Skin epidermis (tissue), 12 donors: ENCODE results near the gene SEC61A2.
"Not testable (repeated sequence)": the region's sequence is repeated elsewhere in the genome, so short reads cannot be mapped to it uniquely, and the experiment has no call there.

Experiments used
- H3K27ac ChIP-seq, 21 experiments: fragments of 200-600 bp; sonication (generic) in 11 of 21; one replicate each; pipeline ENCODE4 v1.5.0; 2020; ENCODE audit warnings: mild to moderate bottlenecking in 3 of 21, inconsistent platforms in 2 of 21, moderate library complexity in 2 of 21
- H3K4me3 ChIP-seq, 7 experiments: fragments of 200-600 bp; sonication (generic) in 2 of 7; one replicate each; pipeline ENCODE4 v1.5.0; 2020; ENCODE audit warnings: inconsistent platforms in 2 of 7, mild to moderate bottlenecking in 2 of 7, moderate library complexity in 1 of 7

The SEC61A2 gene

DNA sequence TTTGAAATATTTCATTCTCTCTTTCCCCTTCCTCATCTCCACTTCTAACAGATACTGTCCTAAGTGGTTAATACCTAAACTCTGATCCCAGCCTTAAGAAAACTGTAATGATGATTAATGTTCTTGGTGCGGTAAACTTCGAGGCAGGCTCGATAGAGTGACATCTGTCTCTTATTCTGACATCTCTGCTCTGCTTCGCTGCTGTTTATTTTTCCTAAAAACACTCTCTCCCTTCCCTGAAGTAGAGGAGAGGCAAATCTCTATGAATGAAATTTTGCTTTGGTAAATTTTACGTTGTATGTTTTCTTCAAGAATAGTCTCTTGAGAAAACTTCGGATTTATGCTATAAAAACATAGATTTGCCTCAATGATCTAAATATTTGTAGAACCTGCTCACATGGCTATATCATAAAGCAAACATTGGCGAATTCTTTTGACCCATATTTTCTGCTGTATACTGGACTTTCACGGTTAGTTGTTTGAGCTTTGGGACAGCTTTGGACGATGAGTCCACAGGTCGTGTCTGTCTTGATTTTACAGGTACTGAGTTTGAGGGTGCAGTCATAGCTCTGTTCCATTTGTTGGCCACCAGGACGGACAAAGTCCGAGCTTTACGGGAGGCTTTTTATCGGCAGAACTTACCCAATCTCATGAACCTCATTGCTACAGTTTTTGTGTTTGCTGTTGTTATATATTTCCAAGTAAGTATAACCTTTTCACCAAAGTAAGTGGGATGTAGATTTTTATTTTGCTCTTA lies 27.1 kb downstream of the SEC61A2 start:
- H3K27ac ChIP-seq, result no peak overlapping the region
- no peak overlapping the region for H3K4me3 ChIP-seq

GRCh38 chr10:12158111-12158510 lies 28.6 kb downstream of the SEC61A2 start:
- H3K4me3 ChIP-seq, result no peak overlapping the region
- no peak overlapping the region for H3K27ac ChIP-seq

DNA sequence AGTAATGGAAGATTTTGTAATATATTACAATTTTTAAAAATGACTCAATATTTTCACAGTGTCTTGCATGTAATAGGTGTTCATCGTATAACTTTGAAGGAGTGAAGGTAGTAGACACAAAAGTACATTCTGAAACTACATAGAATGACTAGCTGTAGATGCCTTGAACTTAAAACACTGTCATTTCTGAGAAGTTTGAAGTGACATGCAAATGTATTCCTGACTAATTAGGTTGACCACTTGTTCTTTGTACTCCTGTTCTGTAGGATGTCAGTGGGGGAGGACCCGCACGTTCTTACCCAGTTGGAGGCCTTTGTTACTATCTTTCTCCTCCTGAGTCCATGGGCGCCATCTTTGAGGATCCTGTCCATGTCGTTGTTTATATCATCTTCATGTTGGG lies 31.2 kb downstream of the SEC61A2 start:
- H3K27ac ChIP-seq, result no peak overlapping the region
- no peak overlapping the region for H3K4me3 ChIP-seq

- H3K27ac ChIP-seq, result no peak overlapping the region
- H3K4me3 ChIP-seq, result no peak overlapping the region
Observed at GRCh38 chr10:12162927-12163326, 33.5 kb downstream of the SEC61A2 start.

DNA sequence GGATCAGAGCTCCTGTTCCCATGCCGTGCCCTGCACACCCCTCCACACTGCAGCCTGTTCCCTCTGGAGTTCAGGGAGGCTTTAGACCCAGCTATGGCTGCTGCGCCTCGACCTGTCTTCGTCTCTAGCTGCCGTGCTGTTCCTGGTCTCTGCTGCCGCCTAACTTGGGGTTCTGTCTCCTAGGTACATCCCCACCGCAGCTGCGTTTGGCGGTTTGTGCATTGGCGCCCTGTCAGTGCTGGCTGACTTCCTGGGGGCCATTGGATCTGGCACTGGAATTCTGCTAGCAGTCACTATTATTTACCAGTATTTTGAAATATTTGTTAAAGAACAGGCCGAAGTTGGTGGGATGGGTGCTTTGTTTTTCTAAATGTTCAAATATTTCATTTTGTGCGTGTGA lies 34.6 kb downstream of the SEC61A2 start:
- no peak overlapping the region for H3K27ac ChIP-seq
- H3K4me3 ChIP-seq, result no peak overlapping the region

- Histone ChIP-seq H3K27ac (no peak overlapping the region), H3K4me3 (no peak overlapping the region)
Observed at GRCh38 chr10:12165036-12165435, 35.6 kb downstream of the SEC61A2 start.

GRCh38 chr10:12165999-12166775 lies 36.7 kb downstream of the SEC61A2 start:
- H3K27ac ChIP-seq, result no peak overlapping the region

GRCh38 chr10:12171512-12171911 lies 42.0 kb downstream of the SEC61A2 start:
- not testable (repeated sequence) for H3K4me3 ChIP-seq, H3K27ac ChIP-seq

More at GRCh38 chr10:12165999-12166775, 36.7 kb downstream of the SEC61A2 start:
- H3K4me3 ChIP-seq, result no peak overlapping the region

- Histone ChIP-seq H3K4me3 (no peak overlapping the region), H3K27ac (no peak overlapping the region)
Observed at GRCh38 chr10:12177642-12178041, 48.2 kb downstream of the SEC61A2 start.

DNA sequence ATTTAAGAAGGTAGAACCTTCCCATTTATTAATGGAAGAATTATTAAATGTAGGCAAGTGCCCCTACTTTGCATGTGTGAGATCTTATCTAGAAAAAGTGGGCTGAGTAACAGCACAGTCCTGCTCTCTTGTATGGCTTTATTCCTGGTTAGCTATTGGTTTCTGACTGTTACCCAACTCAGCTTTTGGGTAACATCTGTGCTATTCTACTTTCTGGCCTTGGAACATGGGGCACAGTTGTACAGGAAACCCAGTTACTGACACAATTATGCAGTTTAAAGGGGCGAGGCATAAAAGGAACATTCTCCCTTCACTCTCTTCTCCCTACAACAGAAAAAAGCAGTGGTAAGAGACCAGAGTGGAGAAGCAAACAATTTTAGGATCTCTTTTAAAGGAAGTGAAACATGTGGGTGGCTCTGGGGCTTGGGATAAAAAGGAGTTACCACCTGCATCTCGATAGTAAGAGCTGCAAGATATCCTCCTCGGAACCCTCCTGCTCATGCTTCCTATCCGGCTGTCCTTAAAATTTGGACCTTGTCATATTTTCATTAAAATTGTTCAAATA lies 50.2 kb downstream of the SEC61A2 start:
- Histone ChIP-seq H3K27ac (peak overlapping the region in 5 of 21 experiments; percentile 2 to 77 (median 47)), H3K4me3 (no peak overlapping the region)

GRCh38 chr10:12180221-12180974 lies 50.9 kb downstream of the SEC61A2 start:
- peak overlapping the region in 11 of 21 experiments; percentile 2 to 81 (median 45) for H3K27ac ChIP-seq

GRCh38 chr10:12181065-12181775 lies 51.7 kb downstream of the SEC61A2 start:
- peak overlapping the region in 8 of 21 experiments; percentile 17 to 81 (median 50) for H3K27ac ChIP-seq
- no peak overlapping the region for H3K4me3 ChIP-seq

More at GRCh38 chr10:12180221-12180974, 50.9 kb downstream of the SEC61A2 start:
- H3K4me3 ChIP-seq, result no peak overlapping the region

GRCh38 chr10:12184165-12184564 lies 54.7 kb downstream of the SEC61A2 start:
- Histone ChIP-seq H3K27ac (no peak overlapping the region), H3K4me3 (no peak overlapping the region)

GRCh38 chr10:12186323-12186722 lies 56.8 kb downstream of the SEC61A2 start:
- Histone ChIP-seq H3K4me3 (no peak overlapping the region), H3K27ac (no peak overlapping the region)

DNA sequence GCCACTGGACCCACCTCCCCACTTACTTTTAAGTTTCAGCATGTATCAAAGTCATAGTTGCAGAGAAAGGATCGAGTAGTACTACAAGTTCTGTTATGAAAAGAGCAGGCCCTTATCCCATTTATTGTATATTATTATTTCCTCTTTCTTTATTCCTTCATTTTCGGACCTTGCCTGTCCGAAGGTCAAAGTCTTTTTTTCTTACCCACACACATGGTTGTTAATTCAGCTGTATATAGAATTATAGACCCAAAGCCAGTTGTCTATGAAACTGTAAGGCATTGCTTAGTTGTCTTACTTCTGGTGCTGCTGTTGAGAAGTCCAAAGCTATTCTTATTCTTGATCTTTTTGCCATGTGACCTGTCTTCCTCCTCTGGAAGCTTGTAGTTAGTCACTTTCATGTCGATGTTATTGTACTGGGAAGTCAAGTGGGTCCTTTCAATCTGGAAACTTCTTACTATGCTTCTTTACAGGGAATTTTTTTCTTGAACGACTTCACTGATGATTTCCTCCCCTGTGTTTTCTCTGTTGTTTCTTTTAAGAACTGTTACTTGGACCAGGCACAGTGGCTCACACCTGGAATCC lies 57.9 kb downstream of the SEC61A2 start:
- Histone ChIP-seq H3K27ac (no peak overlapping the region), H3K4me3 (no peak overlapping the region)

DNA sequence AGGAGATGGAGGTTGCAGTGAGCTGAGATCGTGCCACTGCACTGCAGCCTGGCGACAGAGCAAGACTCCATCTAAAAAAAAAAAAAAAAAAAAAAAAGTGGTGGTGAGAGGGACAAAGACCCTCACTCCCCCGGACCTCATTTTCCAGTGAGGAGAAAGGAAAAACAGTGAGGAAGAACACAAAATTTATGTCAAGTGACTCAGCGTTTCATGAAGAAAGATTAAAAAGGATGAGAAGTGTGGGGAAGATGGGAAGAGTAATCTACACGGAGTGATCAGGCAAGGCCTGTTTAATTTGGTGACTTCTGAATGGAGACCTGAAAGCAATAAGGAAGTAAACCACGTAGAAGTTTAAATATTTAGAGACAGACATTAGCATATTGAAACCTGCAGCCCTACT lies 59.2 kb downstream of the SEC61A2 start:
- no peak overlapping the region for H3K27ac ChIP-seq
- H3K4me3 ChIP-seq, result no peak overlapping the region

GRCh38 chr10:12189426-12189825 lies 59.9 kb downstream of the SEC61A2 start:
- Histone ChIP-seq H3K4me3 (no peak overlapping the region), H3K27ac (no peak overlapping the region)

DNA sequence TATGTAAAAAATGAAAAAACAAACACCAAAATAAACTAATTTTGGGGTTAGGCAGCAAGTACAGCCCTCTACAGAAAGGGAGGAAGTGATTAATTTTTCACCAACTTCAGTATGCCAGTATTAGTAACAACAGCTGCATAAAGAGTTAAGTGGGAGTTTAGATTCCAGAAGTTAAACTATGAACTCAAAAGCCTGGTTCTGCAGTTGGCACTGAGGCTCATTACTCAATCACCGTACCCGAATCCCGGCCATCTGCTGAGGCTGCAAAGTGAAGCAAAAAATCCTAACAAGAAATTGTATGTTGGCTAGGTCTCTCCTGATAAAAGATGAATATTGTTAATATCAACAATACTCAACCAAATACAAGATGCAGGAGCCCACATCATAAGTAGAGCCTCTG lies 62.2 kb downstream of the SEC61A2 start:
- H3K4me3 ChIP-seq, result no peak overlapping the region
- no peak overlapping the region for H3K27ac ChIP-seq

GRCh38 chr10:12193193-12193592 lies 63.7 kb downstream of the SEC61A2 start:
- Histone ChIP-seq H3K4me3 (no peak overlapping the region), H3K27ac (no peak overlapping the region)
